ENCODE data around the gene CPNE6. TPM values are rescaled to one million over a fixed set of nuclear protein-coding genes. Genes with fewer than 3 reads are reported as not detected.

The CPNE6 gene
- not detected in 5 replicates for total RNA-seq (2022; extraction: Qiagen RNA extraction; ENCODE audit: low read depth)

DNA sequence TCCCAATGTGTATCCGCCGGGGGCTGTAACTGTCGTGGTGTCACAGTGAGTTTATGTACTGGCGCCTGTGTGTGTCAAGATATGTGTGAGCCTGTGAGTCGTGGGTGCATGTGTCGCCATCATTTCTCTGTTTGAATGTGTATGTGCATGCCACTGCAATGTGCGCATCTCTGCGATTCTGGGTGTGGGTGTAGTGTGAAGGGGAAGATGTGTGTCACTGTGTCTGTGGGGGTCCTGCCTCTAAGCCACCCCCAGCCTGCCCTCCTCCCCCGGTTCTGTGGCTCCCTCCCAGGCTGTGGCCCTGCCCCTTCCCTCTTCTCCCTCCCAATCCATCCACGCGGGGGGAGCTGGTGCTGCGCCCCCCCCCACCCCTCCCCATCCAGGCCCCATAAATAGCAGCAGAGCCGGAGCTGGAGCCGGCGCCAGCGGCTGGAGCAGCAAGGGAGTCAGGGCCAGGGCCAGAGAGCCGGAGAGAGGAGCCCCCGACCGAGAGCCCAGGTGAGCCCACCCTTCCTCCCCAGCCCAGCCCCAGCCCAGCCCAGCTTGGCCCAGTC lies at the start of gene CPNE6:
Gene CPNE6 (plus strand): TSS at position 419 of the 554 bp plus-strand sequence. CDS start 1,375 bp downstream, outside the sequence.

DNA sequence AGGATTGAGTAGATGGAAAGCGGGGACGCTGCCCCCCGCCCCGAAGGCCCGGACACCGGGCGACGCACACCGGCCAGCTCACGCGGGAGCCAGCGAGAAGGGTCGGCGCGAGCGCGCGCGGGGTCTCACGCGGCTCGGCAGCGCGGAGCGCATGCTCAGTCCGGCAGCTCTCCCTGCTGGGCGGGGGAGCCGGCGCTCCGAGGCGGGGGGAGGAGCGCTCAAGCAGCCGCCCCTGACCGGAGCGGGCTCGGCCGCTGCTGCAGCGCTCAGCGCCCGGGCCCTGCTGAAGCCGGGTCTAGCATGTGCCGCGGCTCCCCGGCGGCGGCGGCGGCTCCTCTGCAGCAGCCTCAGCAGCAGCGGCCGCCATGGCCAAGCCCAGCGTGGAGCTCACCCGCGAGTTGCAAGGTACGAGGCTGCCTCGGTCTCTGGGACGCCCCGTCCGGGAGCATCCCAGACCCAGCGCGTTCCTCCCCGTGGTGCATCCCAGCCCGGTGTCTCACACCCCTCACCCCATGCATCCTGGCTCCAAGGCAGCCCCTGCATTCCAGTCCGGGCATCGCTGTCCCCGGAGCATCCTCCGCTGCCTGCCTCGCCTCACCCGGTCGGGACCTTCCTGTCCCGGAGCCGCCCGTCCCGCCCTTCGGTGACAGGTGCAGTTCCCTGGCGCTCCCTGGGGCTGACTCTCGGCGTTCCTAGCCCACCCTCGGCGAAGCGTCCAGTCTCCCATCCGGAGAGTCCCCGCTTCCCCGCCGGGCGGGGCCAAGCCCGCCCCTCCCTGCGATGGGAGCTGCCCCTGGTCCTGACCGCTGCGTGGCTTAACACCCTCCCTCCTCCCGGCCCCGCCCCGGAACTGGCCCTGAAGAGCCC lies 19.3 kb upstream of the CPNE6 start, which contains the start of gene CARMIL3:
Gene CARMIL3 (plus strand): TSS at position 221 of the 867 bp plus-strand sequence. CDS start 145 bp downstream, at position 366.

DNA sequence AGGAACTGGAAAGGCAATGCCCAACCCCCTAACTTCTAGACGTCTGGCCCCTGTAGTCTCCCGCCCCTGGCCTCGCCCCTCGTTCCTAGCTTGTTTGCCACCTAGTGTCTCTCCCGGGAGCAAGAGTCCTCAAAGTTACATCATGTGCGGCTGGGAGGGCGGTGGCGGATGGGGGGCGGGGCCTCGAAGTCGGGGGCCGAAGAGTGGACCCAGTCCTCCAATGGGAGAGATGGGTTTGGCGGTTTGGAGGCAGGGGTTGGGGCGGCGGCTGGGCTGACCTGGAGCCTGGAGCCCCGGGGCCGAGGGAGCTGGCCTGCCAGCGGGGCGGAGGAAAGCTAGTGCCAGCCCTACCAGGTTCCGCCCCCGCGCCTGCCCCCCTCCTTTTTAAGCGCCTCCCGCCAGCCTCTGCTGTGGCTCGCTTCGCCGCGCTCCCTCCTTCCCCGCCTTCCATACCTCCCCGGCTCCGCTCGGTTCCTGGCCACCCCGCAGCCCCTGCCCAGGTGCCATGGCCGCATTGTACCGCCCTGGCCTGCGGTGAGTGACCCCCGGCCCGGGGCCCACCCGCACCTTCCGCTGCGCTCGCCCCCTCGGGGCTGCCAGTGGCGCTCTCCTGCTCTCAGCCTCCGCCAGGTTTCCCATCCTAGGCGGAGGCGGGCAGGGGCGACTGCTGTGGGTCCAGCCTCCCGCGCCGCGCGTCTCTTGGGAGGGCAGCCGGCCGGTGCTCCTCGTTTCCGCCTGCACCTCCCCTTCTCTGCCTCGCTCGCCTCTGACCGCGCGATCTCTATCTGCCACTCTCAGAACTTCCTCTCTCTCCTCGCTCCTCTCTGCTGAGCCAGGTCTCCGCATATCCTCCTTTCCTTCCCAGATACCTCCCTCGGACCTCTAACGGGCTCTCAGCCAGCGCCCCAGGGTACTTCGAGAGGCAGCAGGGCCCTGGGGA lies 22.8 kb downstream of the CPNE6 start, which contains the start of gene PCK2:
Gene PCK2 (plus strand): TSS at position 411 of the 940 bp plus-strand sequence. CDS start 95 bp downstream, at position 506.

GRCh38 chr14:24114532-24115421 lies 43.4 kb downstream of the CPNE6 start, which contains the start of the genes DCAF11 and NRL:
Gene DCAF11, plus strand, starts transcription at chr14:24114777. Its CDS starts 818 bp downstream, at chr14:24115595.
Gene NRL, minus strand, starts transcription at chr14:24114949. Its CDS starts 32,101 bp downstream, at chr14:24082848.

Other genes starting within 250 kb of the CPNE6 start
- 43.9 to 47.2 TPM (median 46.1 TPM) in 5 replicates for gene DHRS4, start 117.8 kb upstream of the CPNE6 start, total RNA-seq (2022; extraction: Qiagen RNA extraction; ENCODE audit: low read depth)
- gene DHRS4L2, start 82.6 kb upstream of the CPNE6 start, total RNA-seq (2022; extraction: Qiagen RNA extraction; ENCODE audit: low read depth): 26.6 to 33.9 TPM (median 31.5 TPM) in 5 replicates
- 0.38 to 0.56 TPM (median 0.45 TPM) in 5 replicates for gene CARMIL3, start 19.6 kb upstream of the CPNE6 start, total RNA-seq (2022; extraction: Qiagen RNA extraction; ENCODE audit: low read depth)
- gene PCK2, start 22.7 kb downstream of the CPNE6 start, total RNA-seq (2022; extraction: Qiagen RNA extraction; ENCODE audit: low read depth): 18.2 to 20.8 TPM (median 19.0 TPM) in 5 replicates
- gene DCAF11, start 43.2 kb downstream of the CPNE6 start, total RNA-seq (2022; extraction: Qiagen RNA extraction; ENCODE audit: low read depth): 20.4 to 24.2 TPM (median 21.1 TPM) in 5 replicates
- 0.48 to 1.2 TPM (median 1.0 TPM) in 5 replicates for gene NRL, start 43.4 kb downstream of the CPNE6 start, total RNA-seq (2022; extraction: Qiagen RNA extraction; ENCODE audit: low read depth)
- gene FITM1, start 59.1 kb downstream of the CPNE6 start, total RNA-seq (2022; extraction: Qiagen RNA extraction; ENCODE audit: low read depth): 0.13 TPM in 1 of 5 replicates, not detected in the others
- gene PSME1, start 64.6 kb downstream of the CPNE6 start, total RNA-seq (2022; extraction: Qiagen RNA extraction; ENCODE audit: low read depth): 165 to 182 TPM (median 174 TPM) in 5 replicates
- 48.8 to 64.4 TPM (median 62.6 TPM) in 5 replicates for gene EMC9, start 70.0 kb downstream of the CPNE6 start, total RNA-seq (2022; extraction: Qiagen RNA extraction; ENCODE audit: low read depth)
- 175 to 204 TPM (median 181 TPM) in 5 replicates for gene PSME2, start 75.0 kb downstream of the CPNE6 start, total RNA-seq (2022; extraction: Qiagen RNA extraction; ENCODE audit: low read depth)
- gene RNF31, start 75.9 kb downstream of the CPNE6 start, total RNA-seq (2022; extraction: Qiagen RNA extraction; ENCODE audit: low read depth): 21.0 to 29.8 TPM (median 27.3 TPM) in 5 replicates
- 17.3 to 22.2 TPM (median 20.2 TPM) in 5 replicates for gene IRF9, start 89.7 kb downstream of the CPNE6 start, total RNA-seq (2022; extraction: Qiagen RNA extraction; ENCODE audit: low read depth)
- 3.7 to 7.0 TPM (median 4.8 TPM) in 5 replicates for gene REC8, start 100.5 kb downstream of the CPNE6 start, total RNA-seq (2022; extraction: Qiagen RNA extraction; ENCODE audit: low read depth)
- gene IPO4, start 117.3 kb downstream of the CPNE6 start, total RNA-seq (2022; extraction: Qiagen RNA extraction; ENCODE audit: low read depth): 76.9 to 102 TPM (median 78.5 TPM) in 5 replicates
- 63.8 to 71.3 TPM (median 70.1 TPM) in 5 replicates for gene TM9SF1, start 123.9 kb downstream of the CPNE6 start, total RNA-seq (2022; extraction: Qiagen RNA extraction; ENCODE audit: low read depth)
- not detected in 5 replicates for gene TSSK4, start 134.1 kb downstream of the CPNE6 start, total RNA-seq (2022; extraction: Qiagen RNA extraction; ENCODE audit: low read depth)
- 78.2 to 95.9 TPM (median 81.6 TPM) in 5 replicates for gene CHMP4A, start 141.9 kb downstream of the CPNE6 start, total RNA-seq (2022; extraction: Qiagen RNA extraction; ENCODE audit: low read depth)
- gene MDP1, start 144.5 kb downstream of the CPNE6 start, total RNA-seq (2022; extraction: Qiagen RNA extraction; ENCODE audit: low read depth): 28.2 to 30.5 TPM (median 28.9 TPM) in 5 replicates
- gene NEDD8, start 160.8 kb downstream of the CPNE6 start, total RNA-seq (2022; extraction: Qiagen RNA extraction; ENCODE audit: low read depth): 443 to 489 TPM (median 464 TPM) in 5 replicates
- gene GMPR2, start 161.4 kb downstream of the CPNE6 start, total RNA-seq (2022; extraction: Qiagen RNA extraction; ENCODE audit: low read depth): 54.6 to 64.7 TPM (median 59.1 TPM) in 5 replicates
- 33.6 to 39.6 TPM (median 38.4 TPM) in 5 replicates for gene TINF2, start 171.1 kb downstream of the CPNE6 start, total RNA-seq (2022; extraction: Qiagen RNA extraction; ENCODE audit: low read depth)
- gene TGM1, start 191.6 kb downstream of the CPNE6 start, total RNA-seq (2022; extraction: Qiagen RNA extraction; ENCODE audit: low read depth): 0.48 to 1.2 TPM (median 1.2 TPM) in 5 replicates
- 15.9 to 17.8 TPM (median 17.5 TPM) in 5 replicates for gene RABGGTA, start 200.0 kb downstream of the CPNE6 start, total RNA-seq (2022; extraction: Qiagen RNA extraction; ENCODE audit: low read depth)
- gene DHRS1, start 228.2 kb downstream of the CPNE6 start, total RNA-seq (2022; extraction: Qiagen RNA extraction; ENCODE audit: low read depth): 10.3 to 13.4 TPM (median 11.5 TPM) in 5 replicates
- 15.1 to 19.5 TPM (median 18.5 TPM) in 5 replicates for gene NOP9, start 228.3 kb downstream of the CPNE6 start, total RNA-seq (2022; extraction: Qiagen RNA extraction; ENCODE audit: low read depth)
- 0.18 to 0.50 TPM (median 0.32 TPM) in 5 replicates for gene CIDEB, start 236.4 kb downstream of the CPNE6 start, total RNA-seq (2022; extraction: Qiagen RNA extraction; ENCODE audit: low read depth)
- gene LTB4R2, start 238.6 kb downstream of the CPNE6 start, total RNA-seq (2022; extraction: Qiagen RNA extraction; ENCODE audit: low read depth): 2.9 to 7.2 TPM (median 3.7 TPM) in 5 replicates
- gene LTB4R, start 239.9 kb downstream of the CPNE6 start, total RNA-seq (2022; extraction: Qiagen RNA extraction; ENCODE audit: low read depth): 5.3 to 7.0 TPM (median 6.2 TPM) in 5 replicates

Data from A549 treated with CpdA at 1 μM for 4 hours (cell line).